GM19372 (cell line): ENCODE results near the gene FRRS1L.

ENCODE experiments used
- ATAC-seq: cut with Tn5 transposase; IDR thresholded peaks from one replicate; pipeline ENCODE4 v1.9.1; 2021; ENCODE audit warnings: mild to moderate bottlenecking, low read depth, moderate library complexity; ENCODE audit not compliant: unreplicated experiment

FRRS1L gene

GRCh38 chr9:109110329-109111021, 56.6 kb downstream of the FRRS1L start:
- ATAC-seq = peak; percentile 65

DNA sequence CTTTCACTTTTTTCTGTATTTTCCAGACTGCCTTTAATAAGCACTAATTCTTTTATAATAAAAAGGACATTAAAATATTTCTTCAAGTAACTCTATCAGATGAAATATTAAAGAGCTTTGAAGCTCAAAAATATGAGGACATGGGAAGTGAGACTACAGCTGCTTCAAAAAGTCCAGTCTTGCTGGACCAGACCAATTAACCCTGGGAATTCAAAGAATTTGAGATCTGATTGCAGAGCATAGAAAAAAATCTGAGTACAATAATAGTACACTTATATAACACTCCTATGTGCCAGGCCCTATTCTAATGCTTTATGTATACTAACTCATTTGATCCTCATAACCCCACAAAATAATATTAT, 57.1 kb downstream of the FRRS1L start:
- no peak for ATAC-seq

DNA sequence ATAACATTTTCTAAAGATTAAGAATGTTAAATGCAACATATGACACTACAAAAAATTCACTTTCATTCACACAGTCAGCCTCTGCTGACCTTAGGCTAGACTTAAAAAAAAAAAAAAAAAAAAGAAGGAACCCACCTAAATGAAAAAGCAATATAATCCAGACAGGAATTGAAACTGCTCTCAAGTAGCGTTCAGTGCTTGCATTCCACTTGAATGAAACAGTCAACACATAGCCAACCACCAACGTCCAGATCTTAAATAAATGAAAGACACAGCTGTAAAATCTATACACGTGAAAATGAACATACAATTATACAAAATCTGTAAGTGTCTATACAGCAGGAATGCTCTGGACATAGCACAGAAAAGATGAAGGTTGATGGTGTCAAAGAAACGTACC, 58.7 kb downstream of the FRRS1L start:
- no peak for ATAC-seq

DNA sequence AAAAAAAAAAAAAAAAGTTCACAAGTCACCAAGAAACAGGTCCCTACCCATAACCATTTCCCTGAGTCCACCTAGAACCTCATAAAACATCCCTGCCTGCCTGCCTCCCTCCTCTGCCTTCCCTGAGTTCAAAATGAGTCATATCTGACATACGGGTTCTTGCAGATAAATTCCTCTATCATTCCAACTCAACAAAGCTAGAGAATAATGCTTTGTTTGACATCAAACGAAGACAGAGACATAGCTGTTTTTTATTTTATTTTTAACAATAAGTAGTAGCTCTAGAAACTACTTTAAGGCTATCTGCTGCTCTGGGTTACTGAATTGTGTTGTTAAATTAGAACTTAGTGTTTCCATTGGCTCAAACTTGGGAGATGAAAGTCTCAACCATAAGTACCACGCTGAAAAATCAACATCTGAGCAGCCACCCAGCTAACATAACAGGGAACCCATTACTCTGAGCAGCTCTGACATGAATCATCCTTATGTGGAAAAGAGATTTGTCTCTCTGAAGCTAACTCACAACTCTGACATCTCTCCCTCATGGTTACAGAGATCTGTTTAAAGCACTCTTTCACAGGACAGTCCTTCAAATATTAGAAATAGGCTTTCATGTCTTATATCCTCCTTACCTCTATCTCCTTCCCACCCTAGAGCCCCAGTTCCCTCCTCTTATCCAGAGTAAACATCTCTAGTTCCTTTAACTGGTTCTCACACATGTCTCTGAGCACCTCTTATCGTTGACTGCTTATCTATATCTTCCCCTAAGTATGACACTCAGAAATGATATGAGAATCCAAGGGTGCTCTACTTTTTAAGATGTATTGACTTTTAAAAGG, 59.4 kb downstream of the FRRS1L start:
- ATAC-seq = no peak

DNA sequence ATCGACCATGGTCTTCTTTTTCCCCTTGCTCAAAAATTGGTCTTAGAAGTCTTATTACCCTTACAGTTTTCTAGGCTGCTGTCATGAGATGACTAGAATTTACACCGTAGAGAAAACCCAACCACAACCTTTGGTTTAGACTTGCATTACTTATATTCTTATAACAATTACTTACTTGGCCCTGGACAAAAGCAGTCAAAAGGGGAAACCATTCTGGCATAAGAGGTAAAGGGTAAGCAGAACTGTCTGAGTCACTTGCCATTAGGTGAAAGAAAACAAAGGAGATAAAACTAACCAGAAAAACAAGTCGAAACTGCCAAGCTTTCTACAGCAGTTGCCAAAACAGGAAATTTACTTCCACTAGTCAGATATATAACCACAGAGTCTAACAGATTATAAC, 65.2 kb downstream of the FRRS1L start:
- peak; percentile 58 for ATAC-seq

GRCh38 chr9:109101202-109101595, 65.8 kb downstream of the FRRS1L start:
- no peak for ATAC-seq

DNA sequence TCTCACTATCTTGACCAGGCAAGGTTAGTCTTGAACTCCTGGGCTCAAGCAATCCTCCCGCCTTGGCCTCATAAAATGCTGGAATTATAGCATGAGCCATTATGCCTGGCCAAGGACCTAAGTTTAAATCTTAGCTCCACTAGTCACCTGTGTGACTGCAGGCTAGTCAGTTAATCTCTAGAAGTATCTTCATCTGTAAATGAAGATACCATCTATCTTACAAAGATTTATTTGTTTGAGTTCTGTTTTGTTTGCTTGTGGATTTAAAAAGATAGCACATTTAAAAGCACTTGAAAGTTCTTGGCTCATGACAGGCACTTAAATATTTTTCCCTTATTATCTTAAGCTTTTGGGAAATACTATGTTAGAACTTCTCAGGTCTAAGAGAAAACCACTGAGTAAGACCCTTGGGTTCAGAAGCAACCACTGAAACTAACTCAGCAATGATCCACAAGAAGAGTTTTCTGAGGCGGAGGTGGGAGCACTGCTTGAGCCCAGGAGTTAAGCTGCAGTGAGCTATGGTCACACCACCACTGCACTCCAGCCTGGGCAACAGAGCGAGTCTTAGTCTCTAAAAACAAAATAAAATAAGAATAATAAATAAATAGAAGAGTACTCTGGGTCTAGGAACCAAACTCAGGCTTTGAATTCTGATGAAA, 66.4 kb downstream of the FRRS1L start:
- no peak for ATAC-seq

- no peak for ATAC-seq
Observed at GRCh38 chr9:109098960-109099308, 68.1 kb downstream of the FRRS1L start.

- ATAC-seq = no peak
Observed at GRCh38 chr9:109098171-109098959, 68.7 kb downstream of the FRRS1L start.

- ATAC-seq = no peak
Observed at GRCh38 chr9:109097146-109097545, 69.9 kb downstream of the FRRS1L start.

DNA sequence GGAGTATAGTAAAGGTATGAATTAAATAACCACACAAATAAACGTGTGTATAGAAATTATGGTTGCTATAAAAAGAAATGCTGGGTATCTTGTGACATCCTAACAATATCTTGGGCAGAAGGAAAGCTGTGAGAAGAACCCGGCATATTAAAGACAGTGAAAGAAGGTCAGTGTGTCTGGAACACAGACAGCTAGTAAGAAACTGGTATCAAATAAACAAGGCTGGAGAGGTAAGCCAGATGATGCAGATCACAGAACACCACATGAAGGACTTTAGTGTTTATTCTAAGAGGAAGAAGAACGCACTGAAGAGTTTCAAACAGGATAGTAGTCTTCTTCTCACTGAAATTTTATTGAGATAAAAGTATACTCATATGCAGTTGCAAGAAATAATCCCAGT, 71.7 kb downstream of the FRRS1L start:
- ATAC-seq = no peak

- no peak for ATAC-seq
Observed at GRCh38 chr9:109094268-109094667, 72.8 kb downstream of the FRRS1L start.

- no peak for ATAC-seq
Observed at GRCh38 chr9:109092587-109092986, 74.5 kb downstream of the FRRS1L start.

DNA sequence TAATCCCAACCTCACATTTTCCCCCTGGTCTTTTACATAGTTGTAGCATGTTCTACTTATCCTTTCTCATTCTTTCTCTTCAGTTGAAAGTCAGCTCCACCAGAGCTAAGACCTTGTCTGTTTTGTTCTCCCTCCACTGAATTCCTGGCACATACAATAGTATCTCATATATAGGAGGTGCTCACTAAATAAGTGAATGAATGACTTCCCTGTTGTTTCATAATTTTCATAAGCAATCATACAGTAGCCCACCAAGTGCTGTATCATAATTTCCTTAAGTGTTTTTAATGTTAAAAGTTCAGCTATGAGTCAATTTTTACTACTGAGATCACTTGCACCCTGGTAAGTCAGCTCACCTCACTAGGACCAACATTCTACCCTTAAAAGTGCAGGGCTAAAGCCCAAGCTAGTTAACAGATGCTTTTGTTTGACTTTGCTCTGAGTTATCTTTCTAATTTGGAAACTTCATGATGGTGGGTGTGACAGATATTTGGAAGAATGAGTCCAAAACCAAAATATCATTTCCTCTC, 74.9 kb downstream of the FRRS1L start:
- ATAC-seq = no peak

DNA sequence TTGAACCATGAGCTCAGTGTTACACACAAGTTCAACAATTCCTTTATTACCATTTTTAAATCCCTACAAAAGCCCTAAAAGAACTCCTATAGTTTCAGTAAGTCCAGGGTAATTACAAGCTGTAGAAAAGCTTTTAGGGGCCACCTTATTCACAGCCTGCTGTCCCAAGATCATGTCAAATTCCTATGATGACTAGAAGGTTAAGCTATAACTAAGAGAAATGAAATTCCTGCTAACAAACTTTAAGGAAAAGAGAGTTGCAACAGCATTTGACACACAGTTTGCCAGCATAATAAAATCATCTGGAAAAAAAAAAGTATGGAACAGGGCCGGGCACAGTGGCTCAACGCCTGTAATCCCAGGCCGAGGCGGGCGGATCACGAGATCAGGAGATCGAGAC, 78.8 kb downstream of the FRRS1L start:
- ATAC-seq = no peak

GRCh38 chr9:109087795-109088194, 79.3 kb downstream of the FRRS1L start:
- no peak for ATAC-seq

DNA sequence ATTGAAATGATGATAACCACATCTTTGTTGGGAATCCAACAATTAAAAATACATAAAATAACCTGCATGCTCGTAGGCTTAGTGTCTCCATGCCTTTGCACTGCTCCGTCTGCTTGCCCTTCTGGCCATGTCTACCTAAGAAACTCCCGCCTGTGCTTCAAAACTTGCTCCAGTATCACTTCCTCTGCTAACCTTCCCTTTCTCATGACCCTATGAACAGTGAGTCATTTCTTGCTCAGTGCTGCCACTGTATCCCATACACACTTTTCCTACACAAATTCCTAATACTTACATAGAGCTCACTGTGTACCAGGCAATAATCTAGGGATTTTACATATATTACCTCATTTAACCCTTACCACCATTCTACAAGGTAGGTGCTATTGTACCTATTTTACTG, 80.8 kb downstream of the FRRS1L start:
- no peak for ATAC-seq

DNA sequence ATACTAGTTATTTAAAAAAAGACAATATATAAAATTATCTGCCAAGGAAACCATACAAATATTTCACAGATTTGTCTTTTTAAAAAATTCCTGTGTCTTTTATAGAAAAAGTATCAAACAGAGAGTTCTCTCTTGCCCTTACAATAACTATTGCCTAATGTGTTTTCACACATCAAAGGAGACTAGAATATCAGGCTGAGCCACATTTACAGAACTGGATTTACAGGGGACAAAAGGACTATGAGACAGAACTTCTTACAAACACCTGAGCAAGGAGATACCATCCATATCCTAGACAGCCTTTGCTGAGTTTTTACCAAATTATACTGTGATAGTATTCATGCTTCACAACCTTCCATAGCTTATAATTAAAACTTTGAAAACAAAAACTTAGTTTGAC, 81.5 kb downstream of the FRRS1L start:
- no peak for ATAC-seq

DNA sequence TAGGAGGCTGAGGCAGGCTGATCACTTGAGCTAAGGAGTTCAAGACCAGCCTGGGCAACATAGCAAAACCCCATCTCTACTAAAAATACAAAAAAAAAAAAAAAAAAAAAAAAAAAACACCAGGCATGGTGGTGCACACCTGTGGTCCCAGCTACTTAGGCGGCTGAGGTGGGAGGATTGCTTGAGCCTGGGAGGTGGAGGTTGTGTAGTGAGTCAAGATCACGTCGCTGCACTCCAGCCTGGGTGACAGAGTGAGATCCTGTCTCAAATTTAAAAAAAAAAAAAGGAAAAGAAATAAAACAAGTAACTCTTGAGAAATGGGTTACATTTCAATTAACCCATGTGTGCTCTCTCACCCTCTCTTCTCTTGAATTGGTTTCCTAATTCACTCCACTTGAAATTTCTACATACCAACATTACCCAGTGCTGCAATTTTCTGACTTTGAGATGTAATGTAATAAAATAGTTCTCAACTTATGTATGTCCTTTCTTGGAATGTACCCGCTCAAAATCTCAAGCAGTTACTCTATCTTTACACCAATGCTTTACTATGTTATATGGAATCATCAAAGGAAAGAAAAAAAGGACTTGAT, 83.1 kb downstream of the FRRS1L start:
- ATAC-seq = no peak

DNA sequence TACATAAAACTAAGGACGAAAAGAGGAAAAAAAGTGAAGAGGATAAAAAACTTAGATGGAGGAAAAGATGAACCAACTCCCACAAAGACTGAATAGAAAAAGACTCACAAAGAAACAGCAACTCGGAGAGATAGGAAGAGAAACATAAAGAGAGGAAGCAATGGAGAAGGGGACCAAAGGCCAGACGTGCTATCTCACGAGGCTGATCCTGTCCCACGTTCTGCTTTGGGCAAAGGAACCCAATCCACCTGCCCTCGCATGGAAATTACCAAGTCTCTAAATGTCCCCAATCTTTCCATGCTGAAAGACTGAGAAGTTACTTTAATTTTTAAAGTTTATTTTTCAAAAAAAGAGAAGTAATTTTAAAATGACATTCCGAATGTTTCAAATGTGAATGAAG, 83.9 kb downstream of the FRRS1L start:
- ATAC-seq = no peak
